GM23338 (cell line): ENCODE measurements around the gene PDE1A. TPM values are rescaled to one million over a fixed set of nuclear protein-coding genes. Genes with fewer than 3 reads are reported as not detected.

Experiments
- ATAC-seq: fragments of 200-7000 bp; cut with Tn5 transposase; 3 replicates; pipeline ENCODE4 v1.9.1; 2020
- DNase-seq: peaks from one replicate; pipeline ENCODE4 v3.0.0-alpha.2; 2015; ENCODE audit warnings: low spot score
- H2AFZ ChIP-seq: fragments of 200-600 bp; sonication (generic); 2 replicates; pipeline ENCODE4 v1.8.0; 2016; ENCODE audit warnings: antibody characterized with exemption, mild to moderate bottlenecking, moderate library complexity
- H3F3A ChIP-seq: fragments of 200-600 bp; sonication (generic); replicated peaks from 2 replicates; pipeline ENCODE4 v1.8.0; 2017; ENCODE audit warnings: antibody characterized with exemption, mixed run types, low read depth
- H3K27ac ChIP-seq: fragments of 200-600 bp; sonication (generic); 2 replicates; pipeline ENCODE4 v1.6.1; 2016; ENCODE audit warnings: low read depth
- H3K27me3 ChIP-seq: fragments of 200-600 bp; sonication (generic); 2 replicates; pipeline ENCODE4 v1.8.0; 2016; ENCODE audit warnings: mild to moderate bottlenecking, mixed run types, moderate library complexity; ENCODE audit not compliant: insufficient read depth
- H3K36me3 ChIP-seq: fragments of 200-600 bp; sonication (generic); 2 replicates; pipeline ENCODE4 v1.8.0; 2016; ENCODE audit warnings: mild to moderate bottlenecking; ENCODE audit not compliant: insufficient read depth
- H3K4me1 ChIP-seq: fragments of 200-600 bp; sonication (generic); 2 replicates; pipeline ENCODE4 v1.8.0; 2016; ENCODE audit warnings: mild to moderate bottlenecking, moderate library complexity; ENCODE audit not compliant: insufficient read depth
- H3K4me2 ChIP-seq: fragments of 200-600 bp; sonication (generic); 2 replicates; pipeline ENCODE4 v1.7.1; 2017; ENCODE audit warnings: mixed run types
- H3K4me3 ChIP-seq: fragments of 200-600 bp; sonication (generic); 2 replicates; pipeline ENCODE4 v1.6.1; 2016; ENCODE audit warnings: mixed run types
- H3K79me2 ChIP-seq: fragments of 200-600 bp; sonication (generic); replicated peaks from 2 replicates; pipeline ENCODE4 v1.8.0; 2017; ENCODE audit warnings: mild to moderate bottlenecking; ENCODE audit not compliant: insufficient read depth
- H3K9me2 ChIP-seq: fragments of 200-600 bp; sonication (generic); 2 replicates; pipeline ENCODE4 v1.8.0; 2017; ENCODE audit not compliant: insufficient read depth
- H4K20me1 ChIP-seq: fragments of 200-600 bp; sonication (generic); replicated peaks from 2 replicates; pipeline ENCODE4 v1.8.0; 2017; ENCODE audit warnings: mild to moderate bottlenecking; ENCODE audit not compliant: insufficient read depth
- H3K27ac Mint-ChIP-seq: 2 replicates; pipeline ENCODE4 v1.8.0; 2020; ENCODE audit warnings: inconsistent platforms, mild to moderate bottlenecking, moderate library complexity, mixed read lengths
- H3K27me3 Mint-ChIP-seq: 3 replicates; pipeline ENCODE4 v1.8.0; 2022; ENCODE audit warnings: low read depth, mild to moderate bottlenecking, moderate library complexity, mixed read lengths, inconsistent platforms; ENCODE audit not compliant: insufficient read depth, poor library complexity
- H3K36me3 Mint-ChIP-seq: 3 replicates; pipeline ENCODE4 v1.8.0; 2021; ENCODE audit warnings: low read depth, mild to moderate bottlenecking, inconsistent platforms, moderate library complexity, mixed read lengths
- H3K4me1 Mint-ChIP-seq: 3 replicates; pipeline ENCODE4 v1.8.0; 2020; ENCODE audit warnings: mild to moderate bottlenecking, inconsistent platforms, mixed read lengths
- H3K4me3 Mint-ChIP-seq: 3 replicates; pipeline ENCODE4 v1.8.0; 2021; ENCODE audit warnings: moderate library complexity, mild to moderate bottlenecking, inconsistent platforms, mixed read lengths
- H3K9me3 Mint-ChIP-seq: 3 replicates; pipeline ENCODE4 v1.8.0; 2020; ENCODE audit warnings: moderate library complexity, mild to moderate bottlenecking, inconsistent platforms, mixed read lengths
- CREB1 ChIP-seq: fragments of 250-450 bp; sonication (Bioruptor Pico); IDR thresholded peaks from 2 replicates; pipeline ENCODE4 v1.5.0; 2020; ENCODE audit warnings: low read depth, mild to moderate bottlenecking, moderate library complexity
- CTCF ChIP-seq, 2 experiments: fragments of 200-600 bp in 1 of 2; sonication (generic) in 1 of 2; conservative IDR thresholded peaks; 2 replicates each; pipeline versions ENCODE4 v1.5.1 to v1.6.1; 2016 to 2017; ENCODE audit warnings: antibody characterized with exemption in 2 of 2, low read depth in 2 of 2, mild to moderate bottlenecking in 2 of 2, moderate library complexity in 1 of 2
- ETS1 ChIP-seq: IDR thresholded peaks from 2 replicates; pipeline ENCODE4 v1.6.1; 2016; ENCODE audit warnings: antibody characterized with exemption
- EZH2 ChIP-seq: fragments of 200-600 bp; sonication (generic); IDR thresholded peaks from one replicate; pipeline ENCODE4 v1.8.0; 2017; ENCODE audit warnings: antibody characterized with exemption, mild to moderate bottlenecking, low read depth; ENCODE audit not compliant: unreplicated experiment
- EZH2phosphoT487 ChIP-seq: fragments of 200-600 bp; sonication (generic); IDR thresholded peaks from one replicate; pipeline ENCODE4 v1.8.1; 2018; ENCODE audit warnings: antibody characterized with exemption; ENCODE audit not compliant: unreplicated experiment
- JUNB ChIP-seq: IDR thresholded peaks from one replicate; pipeline ENCODE4 v1.6.1; 2016; ENCODE audit warnings: antibody characterized with exemption; ENCODE audit not compliant: unreplicated experiment
- NANOG ChIP-seq: IDR thresholded peaks from 2 replicates; pipeline ENCODE4 v1.6.1; 2016; ENCODE audit warnings: antibody characterized with exemption, borderline replicate concordance
- POLR2AphosphoS5 ChIP-seq: IDR thresholded peaks from 2 replicates; pipeline ENCODE4 v1.6.1; 2016; ENCODE audit warnings: antibody characterized with exemption, low read depth
- REST ChIP-seq: IDR thresholded peaks from one replicate; pipeline ENCODE4 v1.6.1; 2018; ENCODE audit warnings: antibody characterized with exemption; ENCODE audit not compliant: unreplicated experiment
- STAT1 ChIP-seq: IDR thresholded peaks from one replicate; pipeline ENCODE4 v1.6.1; 2016; ENCODE audit warnings: antibody characterized with exemption; ENCODE audit not compliant: unreplicated experiment
- ZNF114 ChIP-seq: fragments of 250-450 bp; sonication (Bioruptor Pico); IDR thresholded peaks from 2 replicates; pipeline ENCODE4 v1.5.0; 2020; ENCODE audit warnings: mild to moderate bottlenecking, moderate library complexity
- ZNF331 ChIP-seq: fragments of 250-450 bp; sonication (Bioruptor Pico); IDR thresholded peaks from 2 replicates; pipeline ENCODE4 v1.5.0; 2020; ENCODE audit warnings: low read depth, mild to moderate bottlenecking, moderate library complexity
- ZNF462 ChIP-seq: fragments of 250-450 bp; sonication (Bioruptor Pico); IDR thresholded peaks from 2 replicates; pipeline ENCODE4 v1.5.0; 2020; ENCODE audit warnings: mild to moderate bottlenecking, moderate library complexity
- polyA plus RNA-seq: library from polyadenylated mRNA; unstranded; fragments of >200 nt; fragmentation: Nextera tagmentation; extraction: Ambion mirVana; gene quantifications from 2 replicates; pipeline ENCODE4 v1.2.1, GENCODE V29; 2016
- total RNA-seq: library from RNA; depleted of rRNA; stranded (reverse); fragments of >200 nt; shearing (Covaris generic); gene quantifications from 2 replicates; pipeline ENCODE4 v1.2.3, GENCODE V29; 2014

Gene PDE1A
- total and polyA plus RNA-seq, 2 experiments from 2014 or later, result 0.28 to 0.31 TPM

- H3K9me2 ChIP-seq, result no peaks in the 10 kb centered on the region
- no peak for TF ChIP-seq CTCF (conservative IDR thresholded peaks at IDR 0.05; ENCODE audit: low read depth in 2 of 2)
- TF ChIP-seq JUNB, result no peak
- TF ChIP-seq NANOG, result no peak
- TF ChIP-seq ZNF331, result no peak
- TF ChIP-seq EZH2phosphoT487, result no peak
- TF ChIP-seq POLR2AphosphoS5, result no peak
- TF ChIP-seq STAT1, result no peak
- no peak for TF ChIP-seq CREB1 (CRISPR knock-in tag)
- TF ChIP-seq ZNF462 (CRISPR knock-in tag), result no peak
- no peak for TF ChIP-seq EZH2
- no peak for TF ChIP-seq ETS1
- no peak for TF ChIP-seq REST
- no peak for TF ChIP-seq ZNF114 (CRISPR knock-in tag)
- H3K9me3 Mint-ChIP-seq, result no peaks in the 10 kb centered on the region
- H4K20me1 ChIP-seq, result no peaks in the 10 kb centered on the region
- H3K27ac Mint-ChIP-seq, result no peak overlapping the region
- H3K36me3 ChIP-seq, result no peaks in the 10 kb centered on the region
- H3K4me3 ChIP-seq, result no peak overlapping the region
- no peak overlapping the region for H3K27ac ChIP-seq
- no peaks in the 10 kb centered on the region for H3K36me3 Mint-ChIP-seq
- no peak overlapping the region for H3K4me3 Mint-ChIP-seq
- no peaks in the 10 kb centered on the region for H3K4me1 Mint-ChIP-seq
- H3K4me2 ChIP-seq, result no peak overlapping the region
- no peak for DNase-seq
- H3K27me3 Mint-ChIP-seq, result peaks cover 3% of the 10 kb centered on the region
- H3K4me1 ChIP-seq, result no peaks in the 10 kb centered on the region
- no peak for ATAC-seq
- no peaks in the 10 kb centered on the region for H3K79me2 ChIP-seq
- no peaks in the 10 kb centered on the region for H3F3A ChIP-seq
- H2AFZ ChIP-seq, result no peak overlapping the region
- H3K27me3 ChIP-seq, result no peaks in the 10 kb centered on the region
These were observed 310.1 kb downstream of the PDE1A start for GRCh38 chr2:182116774-182117173.
